Activated T-helper 1 cell treated with Interleukin-2 at 50 U/mL for 16 hours (primary cell): ENCODE data around the gene AKR7A3.

Experiments
- DNase-seq: peaks from one replicate; pipeline ENCODE4 v3.0.0-alpha.2; 2020; ENCODE audit warnings: low read depth

AKR7A3 gene

GRCh38 chr1:19288324-19289241, at the start of gene AKR7A3:
TSS of gene AKR7A3 (minus strand) at chr1:19288770. CDS start at chr1:19288709, 61 bp downstream.
- DNase-seq, result peak; percentile 43

- no peak for DNase-seq
Observed at GRCh38 chr1:19338323-19338762, 49.8 kb upstream of the AKR7A3 start.

GRCh38 chr1:19337289-19337688, 48.7 kb upstream of the AKR7A3 start:
- no peak for DNase-seq

- DNase-seq, result no peak
Observed at GRCh38 chr1:19336543-19336942, 48.0 kb upstream of the AKR7A3 start.

- no peak for DNase-seq
Observed at GRCh38 chr1:19333587-19334354, 45.2 kb upstream of the AKR7A3 start.

GRCh38 chr1:19332832-19333231, 44.3 kb upstream of the AKR7A3 start:
- DNase-seq, result no peak

- DNase-seq, result no peak
Observed at GRCh38 chr1:19331262-19331878, 42.8 kb upstream of the AKR7A3 start.

- no peak for DNase-seq
Observed at GRCh38 chr1:19330449-19331135, 42.0 kb upstream of the AKR7A3 start.

- no peak for DNase-seq
Observed at GRCh38 chr1:19329611-19330010, 41.0 kb upstream of the AKR7A3 start.

GRCh38 chr1:19329188-19329587, 40.6 kb upstream of the AKR7A3 start:
- no peak for DNase-seq

- DNase-seq, result no peak
Observed at GRCh38 chr1:19328486-19328885, 39.9 kb upstream of the AKR7A3 start.

- no peak for DNase-seq
Observed at GRCh38 chr1:19327736-19328135, 39.2 kb upstream of the AKR7A3 start.

GRCh38 chr1:19327301-19327700, 38.7 kb upstream of the AKR7A3 start:
- DNase-seq, result no peak

GRCh38 chr1:19326748-19327065, 38.1 kb upstream of the AKR7A3 start:
- DNase-seq, result no peak

GRCh38 chr1:19325958-19326747, 37.6 kb upstream of the AKR7A3 start:
- no peak for DNase-seq

- DNase-seq, result no peak
Observed at GRCh38 chr1:19325368-19325957, 36.9 kb upstream of the AKR7A3 start.

GRCh38 chr1:19324665-19324990, 36.1 kb upstream of the AKR7A3 start:
- DNase-seq, result no peak

- no peak for DNase-seq
Observed at GRCh38 chr1:19323987-19324664, 35.6 kb upstream of the AKR7A3 start.

GRCh38 chr1:19322481-19322880, 33.9 kb upstream of the AKR7A3 start:
- no peak for DNase-seq

GRCh38 chr1:19321071-19321470, 32.5 kb upstream of the AKR7A3 start:
- DNase-seq, result no peak
